H9 (cell line): ENCODE data around the gene ATP2A2. TPM values are rescaled to one million over a fixed set of nuclear protein-coding genes. Genes with fewer than 3 reads are reported as not detected.

Source experiments
- DNase-seq: peaks from one replicate; pipeline ENCODE4 v3.0.0-alpha.2; 2017
- H2AFZ ChIP-seq: one replicate; pipeline ENCODE4 v1.6.1; 2013; ENCODE audit warnings: mild to moderate bottlenecking, low read length, control low read depth, moderate library complexity
- H2AK5ac ChIP-seq: 2 replicates; pipeline ENCODE4 v1.6.1; 2013; ENCODE audit warnings: low read length, control low read depth, mixed read lengths; ENCODE audit not compliant: insufficient read length
- H2BK120ac ChIP-seq: one replicate; pipeline ENCODE4 v1.6.1; 2013; ENCODE audit warnings: low read depth, mild to moderate bottlenecking, low read length, control low read depth, inconsistent platforms; ENCODE audit not compliant: poor library complexity, severe bottlenecking
- H2BK12ac ChIP-seq: 2 replicates; pipeline ENCODE4 v1.6.1; 2013; ENCODE audit warnings: low read length, control low read depth, mixed read lengths, low read depth; ENCODE audit not compliant: insufficient read length
- H2BK15ac ChIP-seq: 2 replicates; pipeline ENCODE4 v1.6.1; 2013; ENCODE audit warnings: low read depth, low read length, control low read depth
- H2BK20ac ChIP-seq: one replicate; pipeline ENCODE4 v1.6.1; 2013; ENCODE audit warnings: low read depth, mild to moderate bottlenecking, low read length, control low read depth, inconsistent platforms; ENCODE audit not compliant: poor library complexity, severe bottlenecking
- H2BK5ac ChIP-seq: 2 replicates; pipeline ENCODE4 v1.6.1; 2013; ENCODE audit warnings: low read length, control low read depth, mixed read lengths; ENCODE audit not compliant: insufficient read length
- H3K14ac ChIP-seq: 2 replicates; pipeline ENCODE4 v1.6.1; 2013; ENCODE audit warnings: low read length, control low read depth; ENCODE audit not compliant: insufficient read depth
- H3K18ac ChIP-seq: 2 replicates; pipeline ENCODE4 v1.6.1; 2013; ENCODE audit warnings: low read depth, mild to moderate bottlenecking, mixed read lengths, low read length, control low read depth; ENCODE audit not compliant: insufficient read length
- H3K23ac ChIP-seq: 2 replicates; pipeline ENCODE4 v1.6.1; 2013; ENCODE audit warnings: low read length, control low read depth, mixed read lengths, low read depth; ENCODE audit not compliant: insufficient read length
- H3K23me2 ChIP-seq: 2 replicates; pipeline ENCODE4 v1.6.1; 2013; ENCODE audit warnings: low read depth, mild to moderate bottlenecking, mixed read lengths, low read length, control low read depth; ENCODE audit not compliant: insufficient read length, poor library complexity, severe bottlenecking
- H3K27ac ChIP-seq: 2 replicates; pipeline ENCODE4 v1.5.1; 2013; ENCODE audit warnings: low read length, control low read depth, mixed read lengths, low read depth; ENCODE audit not compliant: insufficient read length
- H3K27me3 ChIP-seq: 2 replicates; pipeline ENCODE4 v1.6.1; 2013; ENCODE audit warnings: low read length, control low read depth, inconsistent platforms; ENCODE audit not compliant: insufficient read depth
- H3K4ac ChIP-seq: 2 replicates; pipeline ENCODE4 v1.6.1; 2013; ENCODE audit warnings: low read depth, mild to moderate bottlenecking, control low read depth, inconsistent platforms, low read length, moderate library complexity
- H3K4me1 ChIP-seq: 2 replicates; pipeline ENCODE4 v1.6.1; 2013; ENCODE audit warnings: low read length, control low read depth, inconsistent platforms; ENCODE audit not compliant: insufficient read depth
- H3K4me2 ChIP-seq: 2 replicates; pipeline ENCODE4 v1.6.1; 2013; ENCODE audit warnings: low read length, control low read depth, mixed read lengths; ENCODE audit not compliant: insufficient read length, insufficient read depth
- H3K56ac ChIP-seq: 2 replicates; pipeline ENCODE4 v1.6.1; 2013; ENCODE audit warnings: low read depth, mild to moderate bottlenecking, mixed read lengths, low read length, control low read depth; ENCODE audit not compliant: insufficient read length
- H3K79me1 ChIP-seq: 2 replicates; pipeline ENCODE4 v1.6.1; 2013; ENCODE audit warnings: low read depth, mild to moderate bottlenecking, moderate library complexity, low read length, control low read depth, inconsistent platforms; ENCODE audit not compliant: insufficient read depth, poor library complexity, severe bottlenecking
- H3K79me2 ChIP-seq: 2 replicates; pipeline ENCODE4 v1.6.1; 2013; ENCODE audit warnings: low read length, control low read depth, inconsistent platforms; ENCODE audit not compliant: insufficient read depth
- H3K9ac ChIP-seq: 2 replicates; pipeline ENCODE4 v1.6.1; 2013; ENCODE audit warnings: low read length, control low read depth, mixed read lengths; ENCODE audit not compliant: insufficient read length; ENCODE audit errors: extremely low read depth
- H3K9me3 ChIP-seq: one replicate; pipeline ENCODE4 v1.6.1; 2013; ENCODE audit warnings: low read depth, low read length, inconsistent platforms; ENCODE audit not compliant: control insufficient read depth
- H3T11ph ChIP-seq: one replicate; pipeline ENCODE4 v1.6.1; 2013; ENCODE audit warnings: mild to moderate bottlenecking, low read length, control low read depth, inconsistent platforms
- H4K20me1 ChIP-seq: one replicate; pipeline ENCODE4 v1.6.1; 2013; ENCODE audit not compliant: control insufficient read depth, insufficient read length, insufficient read depth
- H4K5ac ChIP-seq: 2 replicates; pipeline ENCODE4 v1.6.1; 2013; ENCODE audit warnings: low read depth, mild to moderate bottlenecking, mixed read lengths, low read length, control low read depth; ENCODE audit not compliant: insufficient read length
- H4K8ac ChIP-seq: replicated peaks from 2 replicates; pipeline ENCODE4 v1.6.1; 2013; ENCODE audit warnings: low read length, control low read depth, mixed read lengths, low read depth; ENCODE audit not compliant: insufficient read length
- H4K91ac ChIP-seq: 2 replicates; pipeline ENCODE4 v1.6.1; 2013; ENCODE audit warnings: low read depth, mild to moderate bottlenecking, moderate library complexity, mixed read lengths, low read length, control low read depth; ENCODE audit not compliant: insufficient read length
- H3K27ac Mint-ChIP-seq, 3 experiments: 2 replicates in 2 of 3; 3 replicates in 1 of 3; pipeline ENCODE4 v1.8.0; 2020 to 2021; ENCODE audit warnings: mixed read lengths in 3 of 3, mild to moderate bottlenecking in 1 of 3, moderate library complexity in 1 of 3
- H3K27me3 Mint-ChIP-seq: 2 replicates; pipeline ENCODE4 v1.8.0; 2021; ENCODE audit warnings: low read depth, mild to moderate bottlenecking, moderate library complexity, mixed read lengths
- H3K36me3 Mint-ChIP-seq, 3 experiments: 2 replicates in 2 of 3; 3 replicates in 1 of 3; pipeline ENCODE4 v1.8.0; 2020 to 2021; ENCODE audit warnings: low read depth in 3 of 3, mixed read lengths in 3 of 3; ENCODE audit not compliant: insufficient read depth in 1 of 3
- H3K4me1 Mint-ChIP-seq, 2 experiments: 2 replicates each; pipeline ENCODE4 v1.8.0; 2020; ENCODE audit warnings: mixed read lengths in 2 of 2
- H3K4me3 Mint-ChIP-seq, 2 experiments: 2 replicates in 1 of 2; 3 replicates in 1 of 2; pipeline ENCODE4 v1.8.0; 2020 to 2021; ENCODE audit warnings: mild to moderate bottlenecking in 2 of 2, mixed read lengths in 2 of 2, moderate library complexity in 1 of 2
- H3K9me3 Mint-ChIP-seq, 2 experiments: 2 replicates in 1 of 2; 3 replicates in 1 of 2; pipeline ENCODE4 v1.8.0; 2020; ENCODE audit warnings: mild to moderate bottlenecking in 2 of 2, mixed read lengths in 2 of 2, moderate library complexity in 1 of 2
- total RNA-seq: library from RNA; stranded (reverse); gene quantifications from 2 replicates; pipeline ENCODE4 v1.2.1, GENCODE V29; 2021
- TF ChIP-seq, protein P1 (sequence below): fragments of 200-600 bp; sonication (generic); conservative IDR thresholded peaks from 3 replicates; pipeline ENCODE4 v1.8.0; 2021; ENCODE audit warnings: antibody characterized with exemption, mild to moderate bottlenecking

The ATP2A2 gene
- total RNA-seq, 1 experiment from 2014 or later, result 257 TPM

DNA sequence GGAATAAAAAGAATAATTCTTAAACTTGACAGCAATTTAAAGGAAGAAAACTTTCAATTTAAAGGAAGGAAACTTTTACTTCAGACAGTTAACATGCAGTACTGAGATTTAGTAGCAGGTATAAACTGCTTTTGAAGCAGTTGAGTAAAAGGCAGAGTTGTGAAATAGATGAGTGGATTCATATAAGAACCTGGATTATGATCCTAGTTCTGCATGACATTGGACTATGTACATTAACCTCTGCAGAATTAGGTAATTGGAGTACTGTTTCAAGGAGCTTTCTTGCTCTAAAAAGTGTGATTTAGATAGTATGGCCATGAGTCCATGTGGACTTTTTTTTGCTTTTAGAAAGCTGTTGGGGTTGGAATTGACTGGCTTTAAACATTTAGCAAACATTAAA, 29.7 kb downstream of the ATP2A2 start:
- Histone ChIP-seq H2BK20ac (no peak overlapping the region), H3K27me3 (no peaks in the 10 kb centered on the region), H3K23me2 (no peaks in the 10 kb centered on the region), H3K79me2 (peaks cover 13% of the 10 kb centered on the region; the same call in 1 of the 2 replicates), H3K14ac (no peak overlapping the region), H3K23ac (no peak overlapping the region), H3K4ac (no peak overlapping the region), H3K9ac (no peak overlapping the region), H4K8ac (no peak overlapping the region), H3K79me1 (peaks cover 14% of the 10 kb centered on the region), H4K20me1 (no peaks in the 10 kb centered on the region), H2BK15ac (no peak overlapping the region), H2BK5ac (no peak overlapping the region), H3K4me1 (no peaks in the 10 kb centered on the region), H3K4me2 (no peak overlapping the region), H4K5ac (no peak overlapping the region), H2AK5ac (no peak overlapping the region), H3K9me3 (no peaks in the 10 kb centered on the region), H3K56ac (no peak overlapping the region), H3K18ac (no peak overlapping the region), H2BK12ac (no peak overlapping the region), H3K27ac (no peak overlapping the region), H2BK120ac (no peak overlapping the region), H3T11ph (no peak overlapping the region), H2AFZ (no peak overlapping the region), H4K91ac (no peak overlapping the region)
- Mint-ChIP-seq H3K4me3 (no peak overlapping the region), H3K27ac (no peak overlapping the region), H3K9me3 (no peaks in the 10 kb centered on the region), H3K27me3 (no peaks in the 10 kb centered on the region; the same call in 1 of the 2 replicates), H3K36me3 (peaks cover 26 to 56% (median 54%) of the 10 kb centered on the region in 3 experiments; a peak in 6 of 7 replicates), H3K4me1 (peaks cover 0 to 7% of the 10 kb centered on the region in 2 experiments; a peak in 1 of 4 replicates)
- DNase-seq, result no peak
- TF ChIP-seq, protein P1, sequence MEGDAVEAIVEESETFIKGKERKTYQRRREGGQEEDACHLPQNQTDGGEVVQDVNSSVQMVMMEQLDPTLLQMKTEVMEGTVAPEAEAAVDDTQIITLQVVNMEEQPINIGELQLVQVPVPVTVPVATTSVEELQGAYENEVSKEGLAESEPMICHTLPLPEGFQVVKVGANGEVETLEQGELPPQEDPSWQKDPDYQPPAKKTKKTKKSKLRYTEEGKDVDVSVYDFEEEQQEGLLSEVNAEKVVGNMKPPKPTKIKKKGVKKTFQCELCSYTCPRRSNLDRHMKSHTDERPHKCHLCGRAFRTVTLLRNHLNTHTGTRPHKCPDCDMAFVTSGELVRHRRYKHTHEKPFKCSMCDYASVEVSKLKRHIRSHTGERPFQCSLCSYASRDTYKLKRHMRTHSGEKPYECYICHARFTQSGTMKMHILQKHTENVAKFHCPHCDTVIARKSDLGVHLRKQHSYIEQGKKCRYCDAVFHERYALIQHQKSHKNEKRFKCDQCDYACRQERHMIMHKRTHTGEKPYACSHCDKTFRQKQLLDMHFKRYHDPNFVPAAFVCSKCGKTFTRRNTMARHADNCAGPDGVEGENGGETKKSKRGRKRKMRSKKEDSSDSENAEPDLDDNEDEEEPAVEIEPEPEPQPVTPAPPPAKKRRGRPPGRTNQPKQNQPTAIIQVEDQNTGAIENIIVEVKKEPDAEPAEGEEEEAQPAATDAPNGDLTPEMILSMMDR, result no peak
